Activated CD4-positive, alpha-beta T cell treated with anti-CD3 and anti-CD28 coated beads for 1 hour (primary cell): ENCODE data around the gene CORO1C.

ENCODE experiments used
- DNase-seq: peaks from one replicate; pipeline ENCODE4 v3.0.0-alpha.2; 2020

The CORO1C gene

GRCh38 chr12:108696111-108696995, 35.0 kb downstream of the CORO1C start:
- no peak for DNase-seq

- DNase-seq: no peak
Observed at GRCh38 chr12:108694812-108695278, 36.5 kb downstream of the CORO1C start.

- no peak for DNase-seq
Observed at GRCh38 chr12:108693751-108694150, 37.6 kb downstream of the CORO1C start.

- DNase-seq: no peak
Observed at GRCh38 chr12:108693186-108693730, 38.1 kb downstream of the CORO1C start.

GRCh38 chr12:108691998-108692808, 39.1 kb downstream of the CORO1C start:
- DNase-seq: no peak

- peak; percentile 52 for DNase-seq
Observed at GRCh38 chr12:108691175-108691997, 39.9 kb downstream of the CORO1C start.

- DNase-seq: no peak
Observed at GRCh38 chr12:108690542-108691174, 40.7 kb downstream of the CORO1C start.

GRCh38 chr12:108690191-108690518, 41.2 kb downstream of the CORO1C start:
- DNase-seq: no peak

- no peak for DNase-seq
Observed at GRCh38 chr12:108689314-108690190, 41.8 kb downstream of the CORO1C start.

- DNase-seq: no peak
Observed at GRCh38 chr12:108686780-108687179, 44.5 kb downstream of the CORO1C start.

- no peak for DNase-seq
Observed at GRCh38 chr12:108685469-108686260, 45.7 kb downstream of the CORO1C start.

GRCh38 chr12:108683906-108684556, 47.3 kb downstream of the CORO1C start:
- no peak for DNase-seq

- DNase-seq: no peak
Observed at GRCh38 chr12:108681317-108681716, 50.0 kb downstream of the CORO1C start.

- DNase-seq: no peak
Observed at GRCh38 chr12:108679106-108679681, 52.1 kb downstream of the CORO1C start.

- no peak for DNase-seq
Observed at GRCh38 chr12:108678104-108678730, 53.1 kb downstream of the CORO1C start.

GRCh38 chr12:108677381-108677780, 53.9 kb downstream of the CORO1C start:
- DNase-seq: no peak

GRCh38 chr12:108676707-108677106, 54.6 kb downstream of the CORO1C start:
- no peak for DNase-seq

GRCh38 chr12:108675792-108676191, 55.5 kb downstream of the CORO1C start:
- DNase-seq: no peak

- DNase-seq: no peak
Observed at GRCh38 chr12:108672054-108672453, 59.3 kb downstream of the CORO1C start.
